ENCODE data around the gene LAMTOR4.

Gene LAMTOR4

GRCh38 chr7:100148559-100149328 is at the start of gene LAMTOR4:
TSS of gene LAMTOR4 (plus strand) at chr7:100148918. CDS start at chr7:100148973, 55 bp downstream.
- DNase-seq, result peak; percentile 99

- DNase-seq, result no peak
Measured at GRCh38 chr7:100099452-100099851, 49.3 kb upstream of the LAMTOR4 start.

GRCh38 chr7:100100420-100101015 is 48.2 kb upstream of the LAMTOR4 start:
- peak; percentile 93 for DNase-seq

GRCh38 chr7:100101016-100101862 is 47.5 kb upstream of the LAMTOR4 start, which contains the start of the genes AP4M1 and MCM7:
TSS of gene AP4M1 (plus strand) at chr7:100101643. CDS start at chr7:100101715, 72 bp downstream.
TSS of gene MCM7 (minus strand) at chr7:100101397. CDS start at chr7:100101294, 103 bp downstream.
- peak; percentile 99 for DNase-seq

- no peak for DNase-seq
Measured at GRCh38 chr7:100102950-100103840, 45.5 kb upstream of the LAMTOR4 start.

- no peak for DNase-seq
Measured at GRCh38 chr7:100105534-100105933, 43.2 kb upstream of the LAMTOR4 start.

GRCh38 chr7:100106633-100107032 is 42.1 kb upstream of the LAMTOR4 start:
- DNase-seq, result no peak

GRCh38 chr7:100107125-100107737 is 41.5 kb upstream of the LAMTOR4 start:
- no peak for DNase-seq

- no peak for DNase-seq
Measured at GRCh38 chr7:100107890-100108289, 40.8 kb upstream of the LAMTOR4 start.

- DNase-seq, result no peak
Measured at GRCh38 chr7:100109521-100110163, 39.1 kb upstream of the LAMTOR4 start.

- no peak for DNase-seq
Measured at GRCh38 chr7:100111156-100111555, 37.6 kb upstream of the LAMTOR4 start.

GRCh38 chr7:100111914-100112313 is 36.8 kb upstream of the LAMTOR4 start:
- no peak for DNase-seq

GRCh38 chr7:100115026-100115425 is 33.7 kb upstream of the LAMTOR4 start:
- DNase-seq, result no peak

GRCh38 chr7:100118388-100119071 is 30.2 kb upstream of the LAMTOR4 start:
- no peak for DNase-seq

GRCh38 chr7:100119072-100119969 is 29.4 kb upstream of the LAMTOR4 start, which contains the start of the genes CNPY4 and TAF6:
TSS of gene CNPY4 (plus strand) at chr7:100119634. CDS start at chr7:100119745, 111 bp downstream.
TSS of gene TAF6 (minus strand) at chr7:100119358. CDS start at chr7:100114209, 5,149 bp downstream.
- DNase-seq, result peak; percentile 97

- DNase-seq, result peak; percentile 71
Measured at GRCh38 chr7:100119970-100120732, 28.6 kb upstream of the LAMTOR4 start.

- DNase-seq, result peak; percentile 66
Measured at GRCh38 chr7:100120733-100121036, 28.0 kb upstream of the LAMTOR4 start.

- no peak for DNase-seq
Measured at GRCh38 chr7:100122067-100122466, 26.7 kb upstream of the LAMTOR4 start.

GRCh38 chr7:100122568-100122967 is 26.1 kb upstream of the LAMTOR4 start:
- peak; percentile 90 for DNase-seq

Data from hematopoietic multipotent progenitor cell treated with erythropoietin and hydrocortisone succinate and interleukin-3 and kit ligand, for 8 days (in vitro differentiated cells).